BE2C (cell line): ENCODE measurements around the gene EFNB2.

Experiments
- DNase-seq: peaks from one replicate; pipeline ENCODE4 v3.0.0-alpha.2; 2020
- H3K27me3 ChIP-seq: fragments of 250-450 bp; sonication (Bioruptor Pico); 2 replicates; pipeline ENCODE4 v1.5.1; 2020; ENCODE audit warnings: mild to moderate bottlenecking
- H3K36me3 ChIP-seq: fragments of 250-450 bp; sonication (Bioruptor Pico); 2 replicates; pipeline ENCODE4 v1.5.1; 2020; ENCODE audit warnings: mild to moderate bottlenecking
- H3K4me1 ChIP-seq: fragments of 250-450 bp; sonication (Bioruptor Pico); 2 replicates; pipeline ENCODE4 v1.5.1; 2020
- H3K4me3 ChIP-seq: 2 replicates; pipeline ENCODE4 v1.5.1; 2011; ENCODE audit warnings: low read depth, low read length
- H3K9me3 ChIP-seq: fragments of 250-450 bp; sonication (Bioruptor Pico); 2 replicates; pipeline ENCODE4 v1.5.1; 2020
- TF ChIP-seq, protein P1 (sequence below): IDR thresholded peaks from 2 replicates; pipeline ENCODE4 v1.5.1; 2012; ENCODE audit warnings: mild to moderate bottlenecking, low read depth, low read length

EFNB2 gene

DNA sequence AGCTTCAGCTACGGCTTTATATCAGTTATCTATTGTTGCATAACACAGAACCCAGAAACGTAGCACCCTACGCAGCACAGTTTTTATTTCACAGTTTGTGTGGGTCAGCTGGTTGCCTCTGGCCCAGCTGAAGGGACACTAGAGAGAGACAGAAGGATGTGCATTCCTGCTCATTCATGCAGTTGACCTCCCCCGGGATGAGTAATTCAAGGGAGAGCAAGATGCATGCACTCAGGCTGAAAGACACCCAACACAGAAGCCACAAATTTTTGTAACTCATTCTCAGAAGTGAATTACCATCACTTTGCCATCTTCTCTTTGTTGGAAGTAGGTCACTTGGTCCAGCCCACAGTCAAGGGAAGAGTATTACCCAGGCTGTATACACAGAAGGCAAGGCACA lies 89.5 kb downstream of the EFNB2 start:
- no peaks in the 10 kb centered on the region for H3K4me1 ChIP-seq
- TF ChIP-seq, protein P1, sequence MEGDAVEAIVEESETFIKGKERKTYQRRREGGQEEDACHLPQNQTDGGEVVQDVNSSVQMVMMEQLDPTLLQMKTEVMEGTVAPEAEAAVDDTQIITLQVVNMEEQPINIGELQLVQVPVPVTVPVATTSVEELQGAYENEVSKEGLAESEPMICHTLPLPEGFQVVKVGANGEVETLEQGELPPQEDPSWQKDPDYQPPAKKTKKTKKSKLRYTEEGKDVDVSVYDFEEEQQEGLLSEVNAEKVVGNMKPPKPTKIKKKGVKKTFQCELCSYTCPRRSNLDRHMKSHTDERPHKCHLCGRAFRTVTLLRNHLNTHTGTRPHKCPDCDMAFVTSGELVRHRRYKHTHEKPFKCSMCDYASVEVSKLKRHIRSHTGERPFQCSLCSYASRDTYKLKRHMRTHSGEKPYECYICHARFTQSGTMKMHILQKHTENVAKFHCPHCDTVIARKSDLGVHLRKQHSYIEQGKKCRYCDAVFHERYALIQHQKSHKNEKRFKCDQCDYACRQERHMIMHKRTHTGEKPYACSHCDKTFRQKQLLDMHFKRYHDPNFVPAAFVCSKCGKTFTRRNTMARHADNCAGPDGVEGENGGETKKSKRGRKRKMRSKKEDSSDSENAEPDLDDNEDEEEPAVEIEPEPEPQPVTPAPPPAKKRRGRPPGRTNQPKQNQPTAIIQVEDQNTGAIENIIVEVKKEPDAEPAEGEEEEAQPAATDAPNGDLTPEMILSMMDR, result no peak
- no peak for DNase-seq
- no peaks in the 10 kb centered on the region for H3K36me3 ChIP-seq
- no peaks in the 10 kb centered on the region; the same call in none of the 2 replicates for H3K9me3 ChIP-seq
- no peak overlapping the region for H3K4me3 ChIP-seq
- no peaks in the 10 kb centered on the region for H3K27me3 ChIP-seq

GRCh38 chr13:106443607-106444322 lies 91.7 kb downstream of the EFNB2 start:
- Histone ChIP-seq H3K9me3 (no peaks in the 10 kb centered on the region; the same call in none of the 2 replicates), H3K4me1 (peaks cover 4% of the 10 kb centered on the region; the same call in 1 of the 2 replicates), H3K4me3 (no peak overlapping the region), H3K36me3 (no peaks in the 10 kb centered on the region), H3K27me3 (no peaks in the 10 kb centered on the region)
- TF ChIP-seq, protein P1, result no peak
- no peak for DNase-seq

DNA sequence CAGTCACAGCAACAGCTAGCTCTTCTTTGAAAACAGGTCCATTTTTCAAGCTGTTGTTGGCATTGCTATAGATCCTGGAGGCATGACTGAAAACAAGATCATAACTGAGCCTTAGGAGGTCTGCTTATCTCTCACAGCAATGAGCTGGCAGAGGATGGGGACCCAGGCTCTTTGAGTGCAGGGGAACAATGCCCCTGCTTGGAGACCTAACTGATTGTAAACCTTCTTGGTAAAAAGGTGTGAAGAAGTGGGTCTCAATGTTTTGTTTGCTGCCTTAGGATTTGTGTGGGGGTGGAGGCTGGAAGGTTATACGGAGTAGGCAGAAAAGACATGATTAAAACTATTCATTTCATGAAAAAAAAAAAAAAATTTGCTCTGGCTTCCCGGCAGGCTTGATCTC lies 94.6 kb downstream of the EFNB2 start:
- Histone ChIP-seq H3K4me1 (peaks cover 4% of the 10 kb centered on the region; the same call in 1 of the 2 replicates), H3K4me3 (no peak overlapping the region), H3K9me3 (no peaks in the 10 kb centered on the region), H3K27me3 (no peaks in the 10 kb centered on the region), H3K36me3 (no peaks in the 10 kb centered on the region)
- TF ChIP-seq, protein P1, result no peak
- no peak for DNase-seq
